GM18511 (cell line): ENCODE data around the gene CDH4.

Experiments
- ATAC-seq: cut with Tn5 transposase; IDR thresholded peaks from one replicate; pipeline ENCODE4 v1.9.1; 2021; ENCODE audit warnings: mild to moderate bottlenecking, moderate library complexity; ENCODE audit not compliant: unreplicated experiment

CDH4 gene

GRCh38 chr20:61299618-61300017, 47.6 kb downstream of the CDH4 start:
- ATAC-seq: no peak

DNA sequence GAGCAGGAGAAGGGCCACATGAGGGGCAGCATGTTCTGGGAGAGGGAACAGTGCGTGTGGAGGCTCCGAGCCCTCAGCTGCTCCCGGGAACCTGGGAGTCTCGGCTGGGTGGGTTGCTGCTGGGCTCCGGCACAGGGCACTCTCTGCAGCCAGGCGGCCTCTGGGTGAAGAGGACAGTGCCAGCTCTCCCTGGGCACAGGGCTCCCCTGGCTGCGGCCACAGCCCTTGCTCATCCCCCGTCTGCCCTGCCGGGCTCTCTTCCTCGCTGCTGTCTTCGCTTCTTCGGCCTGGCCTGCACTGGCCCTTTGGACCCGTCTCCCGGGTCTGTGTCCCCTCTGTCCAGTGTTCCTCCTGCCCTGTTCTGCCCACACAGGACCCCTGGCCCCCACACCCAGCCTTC, 48.2 kb downstream of the CDH4 start:
- ATAC-seq: no peak

DNA sequence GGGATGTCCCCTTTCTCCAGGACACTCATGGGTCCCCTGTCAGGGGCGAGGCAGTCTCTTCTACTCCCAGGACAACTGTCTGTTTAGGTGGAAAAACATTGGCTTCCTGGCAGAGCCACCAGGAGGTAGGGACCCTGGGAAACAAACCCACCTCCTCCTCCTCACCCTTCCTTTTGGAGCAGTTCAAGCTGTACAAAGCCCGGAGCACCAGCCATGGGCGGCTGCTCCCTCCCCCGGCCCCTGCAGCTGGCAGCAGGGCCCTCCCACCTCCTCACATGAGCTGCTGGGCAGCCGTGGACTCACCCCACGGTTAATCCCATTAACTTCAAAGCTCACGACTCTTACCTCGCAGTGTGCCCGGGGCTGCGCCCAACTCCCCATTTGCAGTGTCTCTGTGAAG, 48.6 kb downstream of the CDH4 start:
- no peak for ATAC-seq

GRCh38 chr20:61301711-61302525, 49.9 kb downstream of the CDH4 start:
- ATAC-seq: no peak

DNA sequence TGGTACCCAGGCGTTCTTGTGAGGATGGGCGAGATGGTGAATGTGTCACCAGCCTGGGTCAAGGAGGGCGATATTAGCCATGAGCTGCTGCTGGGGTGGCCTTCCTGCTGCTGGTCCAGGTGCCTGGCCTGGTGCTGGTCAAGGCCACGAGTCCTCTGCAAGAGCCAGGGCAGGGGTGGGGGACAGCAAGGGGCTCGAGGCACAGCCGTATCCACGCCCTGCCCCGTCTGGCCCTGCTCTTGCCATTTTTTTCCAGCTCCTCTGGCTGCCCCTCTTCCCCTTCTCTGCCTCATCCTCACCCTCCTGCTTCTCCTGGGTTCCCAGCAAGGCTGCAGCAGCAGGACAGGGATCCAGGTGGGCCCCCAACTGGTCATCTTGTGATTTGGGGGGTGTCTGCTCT, 51.2 kb downstream of the CDH4 start:
- ATAC-seq: no peak

DNA sequence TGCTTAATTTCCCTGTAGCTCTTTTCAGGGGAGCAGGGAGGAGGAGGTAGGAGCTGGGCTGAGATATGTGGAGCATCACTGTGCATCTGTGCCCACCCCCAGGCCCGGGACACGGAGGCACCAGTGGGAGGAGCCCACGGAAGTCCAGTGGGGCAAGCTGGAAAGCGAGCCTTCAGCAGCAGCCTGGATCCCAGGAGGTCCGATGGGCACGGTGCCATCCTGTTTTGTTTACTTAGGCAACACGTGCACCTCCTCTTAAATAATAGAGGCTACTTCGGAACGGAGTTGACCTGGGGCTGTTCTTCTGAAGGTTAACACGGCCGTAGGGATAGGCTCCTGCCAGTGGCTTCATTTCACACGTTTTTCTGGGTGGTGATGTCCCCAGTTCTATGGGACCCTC, 51.6 kb downstream of the CDH4 start:
- no peak for ATAC-seq

- ATAC-seq: no peak
Observed at GRCh38 chr20:61304750-61305149, 52.7 kb downstream of the CDH4 start.

DNA sequence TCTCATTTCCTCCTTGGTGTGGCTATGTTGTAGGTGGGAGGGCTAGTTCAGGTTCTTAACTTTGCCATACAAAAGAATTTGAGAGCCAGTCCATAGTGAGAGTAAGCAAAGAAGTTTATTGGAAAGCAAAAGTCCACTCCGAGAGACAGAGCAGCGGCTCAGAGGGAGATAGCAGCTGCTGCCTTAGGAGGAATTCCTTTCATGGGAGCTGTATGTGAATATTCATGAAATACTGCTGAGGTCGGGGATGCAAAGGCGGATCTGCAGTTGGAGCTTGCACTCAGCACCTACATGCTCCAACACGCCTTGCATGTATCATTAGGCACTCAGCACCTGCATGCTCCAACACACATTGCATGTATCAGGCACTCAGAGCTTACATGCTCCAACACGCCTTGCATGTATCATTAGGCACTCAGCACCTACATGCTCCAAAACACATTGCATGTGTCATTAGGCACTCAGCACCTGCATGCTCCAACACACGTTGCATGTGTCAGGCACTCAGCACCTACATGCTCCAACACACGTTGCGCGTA, 54.9 kb downstream of the CDH4 start:
- ATAC-seq: no peak

DNA sequence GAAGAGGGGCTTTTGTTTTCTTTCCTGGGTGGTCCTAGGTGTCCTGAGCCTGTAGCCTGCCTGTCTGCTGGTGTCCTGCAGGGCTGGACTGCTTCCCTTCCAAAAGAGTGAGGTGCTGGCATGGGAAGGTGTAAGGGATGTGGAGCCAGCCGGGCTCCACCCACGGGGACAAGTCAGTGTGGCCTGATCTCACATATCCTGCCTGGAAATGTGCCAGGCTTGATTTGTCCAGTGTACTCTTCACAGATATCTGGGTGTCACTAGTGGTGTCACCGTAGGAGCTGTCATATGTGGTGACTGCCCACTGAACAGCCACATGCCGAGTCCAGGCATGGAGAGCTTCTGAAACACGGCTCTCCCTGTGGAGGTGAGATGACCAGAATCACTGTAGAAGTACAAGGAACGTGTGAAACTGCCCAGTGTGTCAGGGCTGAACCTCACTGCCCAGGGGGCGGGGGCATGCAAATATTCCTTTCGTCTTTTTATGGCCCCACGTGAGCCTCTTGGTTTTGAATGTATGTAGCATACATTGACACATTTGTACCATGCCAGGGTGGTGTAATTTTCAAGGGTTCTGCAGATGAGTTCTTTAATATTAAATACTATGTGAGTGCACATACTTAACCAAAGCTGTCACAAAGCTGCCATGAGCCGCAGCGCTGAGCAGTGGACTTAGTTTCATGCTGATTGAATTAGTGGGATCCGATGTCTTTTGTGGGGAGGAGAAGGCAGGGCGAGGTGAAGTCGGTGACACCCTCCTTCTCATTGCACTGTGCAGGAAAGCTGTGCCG, 55.8 kb downstream of the CDH4 start:
- ATAC-seq: no peak

DNA sequence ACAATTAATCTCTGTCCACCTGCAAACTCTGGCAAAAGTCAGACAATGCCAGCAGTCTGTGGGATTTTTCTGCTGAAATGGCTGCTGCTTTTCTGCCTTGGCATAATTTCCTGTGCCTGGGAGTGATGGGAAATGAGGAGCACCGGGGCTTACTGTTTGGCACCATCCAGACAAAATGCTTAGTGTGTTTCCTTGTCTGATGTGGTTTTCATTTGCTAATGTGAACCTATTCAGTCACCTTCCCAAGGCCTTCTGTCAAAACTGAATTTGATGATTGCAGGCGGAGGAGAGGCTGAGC, 56.4 kb downstream of the CDH4 start:
- ATAC-seq: no peak

- no peak for ATAC-seq
Observed at GRCh38 chr20:61310954-61311353, 58.9 kb downstream of the CDH4 start.

DNA sequence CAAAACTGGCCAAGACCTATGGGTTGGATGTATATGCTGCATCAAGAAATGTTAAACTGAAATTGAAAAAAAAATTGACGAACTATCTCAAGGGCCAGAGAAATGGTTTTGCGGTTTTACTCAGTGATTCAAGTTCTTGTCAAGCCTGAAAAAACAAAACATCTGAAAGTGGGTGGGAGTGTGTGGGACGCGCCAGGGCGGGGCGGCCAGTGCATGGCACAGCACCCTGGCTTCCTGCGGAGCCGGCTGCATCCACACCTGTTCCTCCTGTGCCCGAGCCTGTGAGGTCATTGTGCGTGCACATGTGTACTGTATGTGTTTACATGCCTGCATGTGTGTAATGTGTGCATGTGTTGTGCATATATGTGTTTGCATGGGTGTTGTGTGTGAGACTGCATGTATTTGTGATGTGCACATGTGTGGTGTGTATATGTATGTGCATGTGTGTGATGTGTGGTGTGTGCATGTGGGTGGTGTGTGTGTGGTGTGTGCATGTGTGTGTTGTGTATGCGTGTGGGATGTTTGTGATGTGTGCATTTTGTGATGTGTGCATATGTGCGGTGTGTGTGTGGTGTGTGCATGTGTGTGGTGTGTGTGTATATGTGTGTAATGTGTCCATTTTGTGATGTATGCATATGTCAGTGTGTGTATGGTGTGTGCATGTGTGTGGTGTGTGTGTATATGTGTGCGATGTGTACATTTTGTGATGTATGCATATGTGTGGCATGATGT, 59.8 kb downstream of the CDH4 start:
- no peak for ATAC-seq

DNA sequence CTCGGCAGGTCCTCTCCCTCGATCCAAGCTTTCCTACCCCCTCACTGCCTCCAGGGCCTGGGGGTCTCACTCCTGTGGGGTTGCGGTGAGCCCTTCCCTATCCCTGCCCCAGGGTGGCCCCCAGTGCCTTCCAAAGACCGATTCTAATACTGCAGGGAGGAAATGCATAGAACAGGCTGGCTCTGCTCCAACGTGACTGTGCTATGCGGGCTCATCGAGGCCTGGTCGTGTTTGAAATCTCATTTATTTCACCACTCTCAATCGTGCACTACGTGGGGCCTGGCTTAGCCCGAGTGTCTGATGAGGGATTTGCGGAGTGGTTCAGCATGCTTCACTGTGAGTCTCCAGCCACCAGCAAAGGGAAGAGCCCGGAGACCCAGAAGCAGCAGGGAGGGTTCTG, 60.9 kb downstream of the CDH4 start:
- ATAC-seq: no peak

DNA sequence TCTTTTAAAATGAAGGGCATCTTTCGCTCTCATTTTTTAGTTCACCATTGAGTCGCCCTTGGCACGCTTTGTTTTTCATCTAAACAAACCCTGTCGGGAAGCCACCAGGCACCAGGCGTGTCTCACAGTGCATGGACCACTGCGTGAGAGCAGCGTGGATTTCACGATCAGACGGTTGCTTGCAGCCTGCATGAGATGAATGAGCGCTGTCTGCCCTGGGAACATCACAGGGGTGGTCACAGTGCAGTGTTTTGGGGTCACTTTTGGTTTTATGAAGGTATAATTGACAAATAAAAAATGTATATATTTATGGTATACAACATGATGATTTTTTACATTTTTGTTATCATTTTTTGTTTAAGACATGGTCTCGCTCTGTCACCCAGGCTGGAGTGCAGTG, 61.3 kb downstream of the CDH4 start:
- ATAC-seq: no peak

DNA sequence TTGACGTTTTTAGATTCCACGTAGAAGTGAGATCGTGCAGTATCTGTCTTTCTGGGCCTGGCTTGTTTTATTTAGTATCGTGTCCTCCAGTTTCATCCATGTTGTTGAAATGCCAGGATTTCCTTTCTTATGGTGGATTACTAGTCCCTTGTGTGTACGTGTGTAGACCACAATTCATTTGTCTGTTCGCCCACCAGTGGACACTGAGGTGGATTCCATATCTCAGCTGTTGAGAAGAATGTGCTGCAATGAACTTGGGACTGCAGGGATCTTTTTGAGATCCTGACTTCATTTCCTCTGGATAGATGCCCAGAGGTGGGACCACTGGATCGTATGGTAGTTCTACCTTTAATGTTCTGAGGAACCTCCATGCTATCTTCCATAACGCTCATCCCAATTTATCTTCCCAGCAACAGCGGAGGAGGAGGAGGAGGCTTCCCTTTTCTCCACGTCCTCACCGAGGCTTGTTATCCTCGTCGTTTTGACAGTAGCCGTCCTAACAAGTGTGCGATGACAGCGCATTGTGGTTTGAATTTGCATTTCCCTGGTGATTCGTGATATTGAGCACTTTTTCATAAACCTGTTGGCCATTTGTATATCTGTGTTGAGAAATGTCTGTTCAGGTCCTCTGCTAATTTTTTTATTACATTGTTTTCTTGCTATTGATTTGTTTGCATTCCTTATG, 62.4 kb downstream of the CDH4 start:
- no peak for ATAC-seq

GRCh38 chr20:61315319-61315718, 63.3 kb downstream of the CDH4 start:
- no peak for ATAC-seq

- ATAC-seq: no peak
Observed at GRCh38 chr20:61316346-61316745, 64.3 kb downstream of the CDH4 start.

DNA sequence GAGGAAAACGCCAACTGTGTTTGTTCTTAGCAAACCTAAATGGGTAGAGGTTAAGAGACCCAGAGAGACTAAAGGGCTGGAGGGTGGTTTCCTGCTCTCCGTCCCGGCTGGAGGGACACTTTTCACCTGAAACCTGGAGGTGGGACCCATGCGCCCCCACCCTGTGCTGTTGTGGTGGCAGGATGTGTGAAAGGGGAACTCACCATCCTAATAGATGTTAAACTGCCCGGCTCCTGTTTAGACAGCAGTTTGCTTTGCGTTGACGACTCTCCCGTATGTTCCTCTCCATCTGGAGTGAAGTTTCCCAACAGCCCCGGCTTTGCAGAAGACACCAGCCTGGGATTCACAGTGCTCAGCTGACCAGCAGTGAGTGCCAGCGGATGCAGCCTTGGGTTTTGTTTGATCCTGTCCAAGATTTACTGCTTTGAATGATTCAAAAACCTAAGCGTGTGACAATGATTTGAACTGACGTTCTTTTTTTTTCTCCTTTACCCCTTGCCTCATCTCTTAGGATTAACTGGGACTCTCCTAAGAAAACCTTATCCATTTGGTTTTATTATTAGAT, 66.0 kb downstream of the CDH4 start:
- no peak for ATAC-seq

- no peak for ATAC-seq
Observed at GRCh38 chr20:61320691-61321425, 68.8 kb downstream of the CDH4 start.

DNA sequence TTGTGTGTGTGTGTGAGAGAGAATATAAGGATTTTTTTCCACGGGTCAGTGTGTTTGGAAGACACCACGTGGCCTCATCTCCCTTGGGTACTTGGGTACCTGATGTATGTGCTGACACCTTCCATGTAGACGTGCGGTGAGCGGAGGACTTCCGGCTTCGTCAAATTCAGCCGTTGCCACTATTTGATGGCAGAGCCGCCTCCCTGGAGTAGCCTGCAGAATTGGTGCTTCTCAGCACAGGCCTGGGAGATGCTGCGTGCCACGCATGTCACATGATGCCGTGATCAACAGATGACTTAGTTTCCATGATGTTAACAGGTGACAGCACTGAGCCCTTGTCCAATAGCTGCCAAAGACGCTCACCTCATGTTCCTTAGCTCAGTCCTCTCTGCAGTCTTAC, 69.4 kb downstream of the CDH4 start:
- no peak for ATAC-seq
